ENCODE data around the gene IRF1.

IRF1 gene

GRCh38 chr5:132500931-132501628 lies 10.5 kb upstream of the IRF1 start:
- no peak for DNase-seq (ENCODE audit: low spot score)

GRCh38 chr5:132500244-132500930 lies 9.8 kb upstream of the IRF1 start:
- no peak for DNase-seq (ENCODE audit: low spot score)

GRCh38 chr5:132499440-132500243 lies 9.1 kb upstream of the IRF1 start:
- no peak for DNase-seq (ENCODE audit: low spot score)

- DNase-seq (ENCODE audit: low spot score) = no peak
Measured at GRCh38 chr5:132498686-132499271, 8.2 kb upstream of the IRF1 start.

GRCh38 chr5:132498152-132498551 lies 7.6 kb upstream of the IRF1 start:
- DNase-seq (ENCODE audit: low spot score) = no peak

- DNase-seq (ENCODE audit: low spot score) = peak; percentile 77
Measured at GRCh38 chr5:132497488-132497997, 7.0 kb upstream of the IRF1 start.

- DNase-seq (ENCODE audit: low spot score) = no peak
Measured at GRCh38 chr5:132496631-132497487, 6.3 kb upstream of the IRF1 start.

GRCh38 chr5:132496191-132496630 lies 5.6 kb upstream of the IRF1 start:
- DNase-seq (ENCODE audit: low spot score) = no peak

GRCh38 chr5:132495667-132496190 lies 5.2 kb upstream of the IRF1 start:
- no peak for DNase-seq (ENCODE audit: low spot score)

- no peak for DNase-seq (ENCODE audit: low spot score)
Measured at GRCh38 chr5:132493821-132494220, 3.2 kb upstream of the IRF1 start.

- no peak for DNase-seq (ENCODE audit: low spot score)
Measured at GRCh38 chr5:132493241-132493640, 2.7 kb upstream of the IRF1 start.

GRCh38 chr5:132492386-132493125 lies 2.0 kb upstream of the IRF1 start:
- DNase-seq (ENCODE audit: low spot score) = no peak

- no peak for DNase-seq (ENCODE audit: low spot score)
Measured at GRCh38 chr5:132491368-132492364, 1.1 kb upstream of the IRF1 start.

GRCh38 chr5:132489871-132490483 lies 596 bp downstream of the IRF1 start:
- DNase-seq (ENCODE audit: low spot score) = no peak

GRCh38 chr5:132489051-132489770 lies 1.4 kb downstream of the IRF1 start:
- DNase-seq (ENCODE audit: low spot score) = no peak

GRCh38 chr5:132488590-132488989 lies 2.0 kb downstream of the IRF1 start:
- no peak for DNase-seq (ENCODE audit: low spot score)

- no peak for DNase-seq (ENCODE audit: low spot score)
Measured at GRCh38 chr5:132487841-132488555, 2.6 kb downstream of the IRF1 start.
